Skeletal muscle tissue (tissue), 4 donors: ENCODE measurements around the gene DGLUCY. TPM values are rescaled to one million over a fixed set of nuclear protein-coding genes. Genes with fewer than 3 reads are reported as not detected.

ENCODE experiments used
- H3K27ac ChIP-seq: one replicate; pipeline ENCODE4 v1.7.0; 2013; ENCODE audit warnings: mild to moderate bottlenecking, low read depth, low read length, inconsistent platforms
- H3K27me3 ChIP-seq, 3 donors: one replicate each; pipeline ENCODE4 v1.7.0; 2013; ENCODE audit warnings: low read length in 3 of 3; ENCODE audit not compliant: control insufficient read depth in 3 of 3, insufficient read depth in 3 of 3
- H3K36me3 ChIP-seq, 3 donors: one replicate each; pipeline ENCODE4 v1.7.0; 2013; ENCODE audit warnings: low read length in 3 of 3; ENCODE audit not compliant: control insufficient read depth in 3 of 3, insufficient read depth in 3 of 3
- H3K4me1 ChIP-seq, 3 donors: one replicate each; pipeline ENCODE4 v1.7.0; 2013; ENCODE audit warnings: low read length in 3 of 3, mild to moderate bottlenecking in 3 of 3; ENCODE audit not compliant: control insufficient read depth in 3 of 3, insufficient read depth in 3 of 3
- H3K4me3 ChIP-seq, 3 donors: one replicate each; pipeline ENCODE4 v1.7.0; 2013; ENCODE audit warnings: low read length in 3 of 3
- H3K9ac ChIP-seq, 3 donors: one replicate each; pipeline ENCODE4 v1.7.0; 2013; ENCODE audit warnings: low read length in 3 of 3, mild to moderate bottlenecking in 3 of 3, moderate library complexity in 2 of 3, low read depth in 1 of 3
- H3K9me3 ChIP-seq, 3 donors: one replicate each; pipeline ENCODE4 v1.7.0; 2013; ENCODE audit warnings: low read length in 3 of 3; ENCODE audit not compliant: control insufficient read depth in 3 of 3
- total RNA-seq: library from RNA; depleted of rRNA; stranded (reverse); fragments of >200 nt; gene quantifications from one replicate; pipeline ENCODE4 v1.2.3, GENCODE V29; 2014
- donor health status: Osteomylitis.

DGLUCY gene
- total RNA-seq, result 49.6 TPM

- H3K9ac ChIP-seq, result peak within 1 kb of the TSS; percentile 91 to 99 (median 99)
- peaks cover 0 to 3% (median 2%) of the 10 kb centered on the region in 3 donors for H3K36me3 ChIP-seq
- H3K4me1 ChIP-seq, result peaks cover 34 to 43% (median 40%) of the 10 kb centered on the region in 3 donors
- peak within 1 kb of the TSS; percentile 97 to 99 (median 98) for H3K4me3 ChIP-seq
- no peaks in the 10 kb centered on the region for H3K9me3 ChIP-seq
- H3K27me3 ChIP-seq, result no peaks in the 10 kb centered on the region
- peak within 1 kb of the TSS; percentile 97 for H3K27ac ChIP-seq
These were observed at the start of gene DGLUCY for GRCh38 chr14:91113829-91114078. DGLUCY (plus strand) TSS chr14:91114073; CDS start chr14:91160295, 46,222 bp downstream.

GRCh38 chr14:91065266-91065665 is 48.6 kb upstream of the DGLUCY start:
- Histone ChIP-seq H3K27ac (peak overlapping the region; percentile 44), H3K4me3 (no peak overlapping the region), H3K9me3 (no peaks in the 10 kb centered on the region), H3K36me3 (no peaks in the 10 kb centered on the region), H3K27me3 (no peaks in the 10 kb centered on the region), H3K9ac (no peak overlapping the region), H3K4me1 (peaks cover 7 to 14% (median 8%) of the 10 kb centered on the region in 3 donors)

GRCh38 chr14:91067186-91067585 is 46.7 kb upstream of the DGLUCY start:
- no peak overlapping the region for H3K4me3 ChIP-seq
- no peaks in the 10 kb centered on the region for H3K27me3 ChIP-seq
- no peak overlapping the region for H3K9ac ChIP-seq
- no peak overlapping the region for H3K27ac ChIP-seq
- no peaks in the 10 kb centered on the region for H3K9me3 ChIP-seq
- peaks cover 3 to 8% (median 4%) of the 10 kb centered on the region in 3 donors for H3K4me1 ChIP-seq
- H3K36me3 ChIP-seq, result no peaks in the 10 kb centered on the region

- Histone ChIP-seq H3K27me3 (no peaks in the 10 kb centered on the region), H3K4me1 (peaks cover 3 to 8% (median 4%) of the 10 kb centered on the region in 3 donors), H3K36me3 (no peaks in the 10 kb centered on the region), H3K4me3 (no peak overlapping the region), H3K9me3 (no peaks in the 10 kb centered on the region), H3K9ac (no peak overlapping the region), H3K27ac (no peak overlapping the region)
These were observed 45.2 kb upstream of the DGLUCY start for GRCh38 chr14:91068642-91069041.

- no peak overlapping the region for H3K9ac ChIP-seq
- H3K27ac ChIP-seq, result no peak overlapping the region
- no peaks in the 10 kb centered on the region for H3K9me3 ChIP-seq
- H3K36me3 ChIP-seq, result no peaks in the 10 kb centered on the region
- H3K4me1 ChIP-seq, result peaks cover 0 to 3% (median under 1%) of the 10 kb centered on the region in 3 donors
- H3K4me3 ChIP-seq, result no peak overlapping the region
- H3K27me3 ChIP-seq, result no peaks in the 10 kb centered on the region
These were observed 43.3 kb upstream of the DGLUCY start for GRCh38 chr14:91070572-91070971.

GRCh38 chr14:91075553-91075952 is 38.3 kb upstream of the DGLUCY start:
- Histone ChIP-seq H3K27ac (no peak overlapping the region), H3K36me3 (no peaks in the 10 kb centered on the region), H3K9ac (no peak overlapping the region), H3K9me3 (no peaks in the 10 kb centered on the region), H3K4me3 (no peak overlapping the region), H3K4me1 (no peaks in the 10 kb centered on the region), H3K27me3 (no peaks in the 10 kb centered on the region)

- no peak overlapping the region for H3K4me3 ChIP-seq
These were observed 35.7 kb upstream of the DGLUCY start for GRCh38 chr14:91078095-91078737.

GRCh38 chr14:91080071-91080470 is 33.8 kb upstream of the DGLUCY start:
- Histone ChIP-seq H3K4me3 (no peak overlapping the region), H3K27me3 (no peaks in the 10 kb centered on the region), H3K4me1 (no peaks in the 10 kb centered on the region), H3K36me3 (no peaks in the 10 kb centered on the region), H3K9ac (no peak overlapping the region), H3K9me3 (no peaks in the 10 kb centered on the region), H3K27ac (no peak overlapping the region)

More at GRCh38 chr14:91078095-91078737, 35.7 kb upstream of the DGLUCY start:
- Histone ChIP-seq H3K36me3 (no peaks in the 10 kb centered on the region), H3K4me1 (no peaks in the 10 kb centered on the region), H3K27ac (no peak overlapping the region), H3K9me3 (no peaks in the 10 kb centered on the region), H3K27me3 (no peaks in the 10 kb centered on the region), H3K9ac (no peak overlapping the region)

GRCh38 chr14:91082282-91082681 is 31.6 kb upstream of the DGLUCY start:
- no peaks in the 10 kb centered on the region for H3K36me3 ChIP-seq
- H3K9me3 ChIP-seq, result no peaks in the 10 kb centered on the region
- no peaks in the 10 kb centered on the region for H3K27me3 ChIP-seq
- no peaks in the 10 kb centered on the region for H3K4me1 ChIP-seq
- H3K9ac ChIP-seq, result no peak overlapping the region
- H3K27ac ChIP-seq, result no peak overlapping the region
- H3K4me3 ChIP-seq, result no peak overlapping the region

GRCh38 chr14:91084516-91084915 is 29.4 kb upstream of the DGLUCY start:
- no peak overlapping the region for H3K4me3 ChIP-seq
- H3K36me3 ChIP-seq, result no peaks in the 10 kb centered on the region
- no peaks in the 10 kb centered on the region for H3K9me3 ChIP-seq
- H3K27ac ChIP-seq, result no peak overlapping the region
- peaks cover 0 to 5% (median 0%) of the 10 kb centered on the region in 3 donors for H3K4me1 ChIP-seq
- H3K9ac ChIP-seq, result no peak overlapping the region
- H3K27me3 ChIP-seq, result no peaks in the 10 kb centered on the region
